T-helper 1 cell treated with Interleukin-12 subunit alpha and Interleukin-12 subunit beta and Interleukin-4 antibody, amounts not matched to agents 30 μg/mL and 1 μg/mL, for 36 hours (primary cell): ENCODE data around the gene PCGF5.
"Not testable (repeated sequence)": the region's sequence is repeated elsewhere in the genome, so short reads cannot be mapped to it uniquely, and the experiment has no call there.

ENCODE experiments used
- H3K27ac Mint-ChIP-seq: one replicate; pipeline ENCODE4 v1.8.0; 2021; ENCODE audit warnings: mild to moderate bottlenecking, mixed read lengths
- H3K27me3 Mint-ChIP-seq: one replicate; pipeline ENCODE4 v1.8.0; 2021; ENCODE audit warnings: low read depth, mixed read lengths
- H3K36me3 Mint-ChIP-seq: one replicate; pipeline ENCODE4 v1.8.0; 2021; ENCODE audit warnings: low read depth, mixed read lengths
- H3K4me1 Mint-ChIP-seq: one replicate; pipeline ENCODE4 v1.8.0; 2021; ENCODE audit warnings: low read depth, mixed read lengths
- H3K4me3 Mint-ChIP-seq: one replicate; pipeline ENCODE4 v1.8.0; 2021; ENCODE audit warnings: mild to moderate bottlenecking, moderate library complexity, mixed read lengths
- H3K9me3 Mint-ChIP-seq: one replicate; pipeline ENCODE4 v1.8.0; 2021; ENCODE audit warnings: mixed read lengths

Gene PCGF5

GRCh38 chr10:91227576-91227975 lies 7.1 kb downstream of the PCGF5 start:
- Mint-ChIP-seq H3K27ac (no peak overlapping the region), H3K9me3 (no peaks in the 10 kb centered on the region), H3K27me3 (no peaks in the 10 kb centered on the region), H3K4me3 (peak overlapping the region; percentile 10), H3K4me1 (peaks cover 39% of the 10 kb centered on the region), H3K36me3 (peaks cover 27% of the 10 kb centered on the region)

GRCh38 chr10:91229683-91230082 lies 9.2 kb downstream of the PCGF5 start:
- H3K9me3 Mint-ChIP-seq: no peaks in the 10 kb centered on the region
- H3K4me1 Mint-ChIP-seq: peaks cover 26% of the 10 kb centered on the region
- no peak overlapping the region for H3K27ac Mint-ChIP-seq
- H3K27me3 Mint-ChIP-seq: no peaks in the 10 kb centered on the region
- no peak overlapping the region for H3K4me3 Mint-ChIP-seq
- H3K36me3 Mint-ChIP-seq: peaks cover 14% of the 10 kb centered on the region

- Mint-ChIP-seq H3K27me3 (no peaks in the 10 kb centered on the region), H3K36me3 (peaks cover 10% of the 10 kb centered on the region), H3K9me3 (no peaks in the 10 kb centered on the region), H3K4me3 (no peak overlapping the region), H3K4me1 (peaks cover 12% of the 10 kb centered on the region), H3K27ac (no peak overlapping the region)
These were observed 17.7 kb downstream of the PCGF5 start for GRCh38 chr10:91238191-91238590.

- Mint-ChIP-seq H3K4me3 (no peak overlapping the region), H3K27ac (no peak overlapping the region), H3K9me3 (no peaks in the 10 kb centered on the region), H3K27me3 (no peaks in the 10 kb centered on the region), H3K4me1 (peaks cover 12% of the 10 kb centered on the region), H3K36me3 (peaks cover 10% of the 10 kb centered on the region)
These were observed 19.3 kb downstream of the PCGF5 start for GRCh38 chr10:91239789-91240188.

DNA sequence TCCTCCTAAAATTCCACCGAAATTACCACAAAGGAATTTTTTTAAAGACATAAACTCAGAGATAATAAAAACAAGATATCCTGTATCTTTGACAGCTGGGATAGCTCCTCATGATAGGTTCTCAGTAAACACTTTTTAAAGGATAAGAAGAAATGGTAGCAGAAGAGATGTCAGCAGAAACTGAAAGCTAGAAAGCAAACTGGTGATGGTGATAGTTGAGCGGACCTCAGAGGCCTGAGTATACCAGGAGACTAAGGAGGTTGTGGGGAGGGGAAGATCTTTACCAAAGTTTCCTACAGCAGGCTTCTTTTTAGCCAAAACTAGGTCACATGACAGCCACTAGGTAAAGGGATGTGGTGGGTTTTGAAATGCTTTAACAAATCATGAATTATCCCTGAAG lies 22.5 kb downstream of the PCGF5 start:
- H3K4me3 Mint-ChIP-seq: no peak overlapping the region
- H3K27me3 Mint-ChIP-seq: no peaks in the 10 kb centered on the region
- H3K9me3 Mint-ChIP-seq: no peaks in the 10 kb centered on the region
- peak overlapping the region; percentile 3 for H3K27ac Mint-ChIP-seq
- H3K4me1 Mint-ChIP-seq: peaks cover 15% of the 10 kb centered on the region
- peaks cover 6% of the 10 kb centered on the region for H3K36me3 Mint-ChIP-seq

GRCh38 chr10:91247360-91248111 lies 27.1 kb downstream of the PCGF5 start:
- Mint-ChIP-seq H3K4me1 (peaks cover 11% of the 10 kb centered on the region), H3K36me3 (peaks cover 13% of the 10 kb centered on the region), H3K9me3 (no peaks in the 10 kb centered on the region), H3K27ac (no peak overlapping the region), H3K4me3 (no peak overlapping the region), H3K27me3 (no peaks in the 10 kb centered on the region)

GRCh38 chr10:91249700-91250099 lies 29.2 kb downstream of the PCGF5 start:
- Mint-ChIP-seq H3K27ac (no peak overlapping the region), H3K36me3 (peaks cover 28% of the 10 kb centered on the region), H3K4me3 (no peak overlapping the region), H3K4me1 (peaks cover 7% of the 10 kb centered on the region), H3K27me3 (no peaks in the 10 kb centered on the region), H3K9me3 (no peaks in the 10 kb centered on the region)

DNA sequence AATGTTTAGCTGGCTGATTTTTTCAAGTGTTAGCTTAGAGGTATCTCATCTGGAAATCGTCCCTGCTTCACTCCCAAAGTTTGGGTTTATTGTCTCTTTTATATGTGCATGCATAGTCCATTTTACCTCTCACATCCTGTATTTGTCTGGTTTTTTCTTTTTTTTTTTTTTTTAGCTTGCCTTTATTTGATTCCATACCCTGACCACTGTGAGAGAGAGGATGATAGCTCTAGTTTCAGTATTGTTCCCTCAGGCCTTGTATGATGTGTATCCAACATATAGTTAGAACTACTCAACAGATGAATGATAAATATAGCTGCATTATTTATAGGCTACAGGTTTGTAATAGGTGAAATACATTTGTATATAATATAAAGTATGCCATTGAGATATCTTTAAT lies 29.9 kb downstream of the PCGF5 start:
- no peak overlapping the region for H3K4me3 Mint-ChIP-seq
- peaks cover 32% of the 10 kb centered on the region for H3K36me3 Mint-ChIP-seq
- H3K27ac Mint-ChIP-seq: no peak overlapping the region
- no peaks in the 10 kb centered on the region for H3K9me3 Mint-ChIP-seq
- H3K4me1 Mint-ChIP-seq: peaks cover 7% of the 10 kb centered on the region
- no peaks in the 10 kb centered on the region for H3K27me3 Mint-ChIP-seq

DNA sequence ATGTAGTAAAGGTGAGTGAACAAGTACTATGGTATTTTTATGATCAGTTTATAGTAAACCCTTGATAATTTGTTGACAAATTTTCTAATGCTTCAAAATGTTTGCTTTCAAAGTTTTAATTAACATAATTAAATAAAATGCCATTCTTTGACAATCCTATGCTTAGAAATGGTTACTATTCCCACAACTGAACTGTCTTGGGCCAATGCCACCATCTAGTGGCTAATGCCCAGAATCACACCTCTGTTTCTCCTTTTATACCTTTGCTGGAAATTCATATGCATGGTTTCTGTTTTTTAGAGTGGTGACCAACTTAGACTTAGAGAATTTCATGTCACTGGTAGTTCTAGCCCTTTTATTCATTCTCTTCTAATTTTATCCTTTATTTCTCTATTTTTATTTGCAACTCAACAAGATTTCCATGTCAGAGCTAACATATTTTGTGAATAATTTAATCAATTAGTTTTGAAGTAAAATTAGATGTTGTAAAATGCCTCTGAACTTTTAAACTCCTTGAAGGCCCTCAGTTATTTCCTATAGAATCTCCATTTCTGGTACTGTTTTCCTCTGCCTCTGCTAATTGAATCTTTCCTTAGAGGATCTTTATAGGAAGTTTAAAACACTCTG lies 31.1 kb downstream of the PCGF5 start:
- H3K36me3 Mint-ChIP-seq: peaks cover 39% of the 10 kb centered on the region
- H3K27ac Mint-ChIP-seq: no peak overlapping the region
- H3K4me1 Mint-ChIP-seq: peaks cover 7% of the 10 kb centered on the region
- H3K4me3 Mint-ChIP-seq: no peak overlapping the region
- H3K27me3 Mint-ChIP-seq: no peaks in the 10 kb centered on the region
- no peaks in the 10 kb centered on the region for H3K9me3 Mint-ChIP-seq

DNA sequence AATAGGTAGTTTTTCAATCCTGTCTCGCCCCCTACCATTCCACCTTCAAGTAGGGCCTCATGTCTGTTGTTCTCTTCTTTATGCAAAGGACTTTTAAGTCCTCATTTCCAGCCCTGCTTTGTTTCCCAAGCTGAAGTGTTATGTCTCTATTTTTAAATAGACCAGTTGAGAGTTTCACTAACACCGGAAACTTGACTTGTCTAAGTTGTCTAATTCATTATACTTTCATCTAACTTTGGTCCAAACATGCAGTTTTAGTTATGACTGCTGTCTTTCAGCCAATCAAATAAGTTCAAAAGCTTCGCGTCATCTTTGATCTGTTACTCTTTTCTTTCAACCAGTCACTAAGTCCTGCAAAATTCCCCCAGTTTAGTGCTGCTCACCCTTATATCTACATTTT lies 32.8 kb downstream of the PCGF5 start:
- Mint-ChIP-seq H3K36me3 (peaks cover 50% of the 10 kb centered on the region), H3K4me1 (peaks cover 7% of the 10 kb centered on the region), H3K27ac (no peak overlapping the region), H3K27me3 (no peaks in the 10 kb centered on the region), H3K4me3 (no peak overlapping the region), H3K9me3 (no peaks in the 10 kb centered on the region)

GRCh38 chr10:91257310-91257709 lies 36.8 kb downstream of the PCGF5 start:
- Mint-ChIP-seq H3K9me3 (no peaks in the 10 kb centered on the region), H3K27ac (no peak overlapping the region), H3K4me3 (no peak overlapping the region), H3K36me3 (peaks cover 54% of the 10 kb centered on the region), H3K27me3 (no peaks in the 10 kb centered on the region), H3K4me1 (peaks cover 4% of the 10 kb centered on the region)

- H3K4me3 Mint-ChIP-seq, H3K9me3 Mint-ChIP-seq, H3K4me1 Mint-ChIP-seq, H3K27ac Mint-ChIP-seq, H3K27me3 Mint-ChIP-seq: not testable (repeated sequence)
- H3K36me3 Mint-ChIP-seq: peaks cover 34% of the 10 kb centered on the region
These were observed 40.0 kb downstream of the PCGF5 start for GRCh38 chr10:91260417-91260816.

DNA sequence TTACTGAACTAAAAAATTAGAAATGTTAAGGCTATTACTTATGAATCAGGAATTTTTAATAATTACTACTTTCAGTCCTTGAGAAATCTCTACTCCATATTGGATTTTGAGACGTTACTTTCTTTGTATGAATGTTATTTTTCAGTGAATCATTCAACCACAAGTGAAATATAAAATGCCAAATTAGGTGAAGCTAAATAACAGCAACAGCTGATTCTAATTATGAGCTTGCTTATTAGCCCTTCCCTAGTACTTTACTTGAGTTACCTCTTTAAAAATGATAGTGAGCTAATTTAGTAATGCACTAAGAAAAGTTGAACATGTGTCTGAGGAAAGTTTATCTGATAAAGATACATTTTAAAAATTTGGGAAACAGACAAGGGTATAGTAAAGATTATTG lies 51.4 kb downstream of the PCGF5 start:
- Mint-ChIP-seq H3K4me1 (no peaks in the 10 kb centered on the region), H3K36me3 (peaks cover 17% of the 10 kb centered on the region), H3K9me3 (no peaks in the 10 kb centered on the region), H3K4me3 (no peak overlapping the region), H3K27me3 (no peaks in the 10 kb centered on the region), H3K27ac (no peak overlapping the region)

GRCh38 chr10:91284486-91285090 lies 64.1 kb downstream of the PCGF5 start:
- Mint-ChIP-seq H3K36me3 (peaks cover 2% of the 10 kb centered on the region), H3K4me1 (no peaks in the 10 kb centered on the region), H3K27ac (no peak overlapping the region), H3K9me3 (no peaks in the 10 kb centered on the region), H3K4me3 (no peak overlapping the region), H3K27me3 (no peaks in the 10 kb centered on the region)

GRCh38 chr10:91286572-91286971 lies 66.1 kb downstream of the PCGF5 start:
- no peaks in the 10 kb centered on the region for H3K27me3 Mint-ChIP-seq
- H3K4me1 Mint-ChIP-seq: no peaks in the 10 kb centered on the region
- H3K4me3 Mint-ChIP-seq: no peak overlapping the region
- H3K27ac Mint-ChIP-seq: no peak overlapping the region
- no peaks in the 10 kb centered on the region for H3K9me3 Mint-ChIP-seq
- H3K36me3 Mint-ChIP-seq: peaks cover 2% of the 10 kb centered on the region
